AG09309 (cell line): ENCODE data around the gene SIAH3.

ENCODE experiments used
- DNase-seq: peaks from one replicate; pipeline ENCODE4 v3.0.0-alpha.2; 2010; ENCODE audit warnings: low read depth
- H3K4me3 ChIP-seq: 2 replicates; pipeline ENCODE4 v1.5.1; 2011; ENCODE audit warnings: mild to moderate bottlenecking, low read depth, low read length, moderate library complexity; ENCODE audit not compliant: control insufficient read depth
- TF ChIP-seq, protein P1 (sequence below): IDR thresholded peaks from 2 replicates; pipeline ENCODE4 v1.5.1; 2011; ENCODE audit warnings: mild to moderate bottlenecking, low read depth, low read length, inconsistent platforms; ENCODE audit not compliant: insufficient read depth, control insufficient read depth; ENCODE audit errors: missing control alignments

Gene SIAH3

DNA sequence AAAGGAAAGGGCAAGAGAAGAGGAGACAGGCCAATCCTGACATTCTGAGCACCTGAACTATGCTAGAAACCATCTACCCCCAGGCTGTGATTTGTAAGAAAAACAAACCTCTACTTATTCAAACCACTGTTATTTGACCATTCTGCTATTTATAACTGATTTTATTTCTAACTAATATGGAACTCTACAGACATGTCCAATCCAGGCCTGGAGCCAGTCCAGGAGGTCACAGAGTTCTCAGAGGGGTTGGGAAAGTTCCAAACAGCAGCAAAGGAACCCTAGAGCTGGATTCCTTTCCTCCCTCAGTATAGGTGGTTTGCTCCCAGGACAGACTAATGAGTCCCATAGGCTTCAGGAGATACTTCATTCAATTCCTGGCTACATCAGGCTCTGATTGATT is 24.2 kb downstream of the SIAH3 start:
- no peak for DNase-seq
- TF ChIP-seq, protein P1, sequence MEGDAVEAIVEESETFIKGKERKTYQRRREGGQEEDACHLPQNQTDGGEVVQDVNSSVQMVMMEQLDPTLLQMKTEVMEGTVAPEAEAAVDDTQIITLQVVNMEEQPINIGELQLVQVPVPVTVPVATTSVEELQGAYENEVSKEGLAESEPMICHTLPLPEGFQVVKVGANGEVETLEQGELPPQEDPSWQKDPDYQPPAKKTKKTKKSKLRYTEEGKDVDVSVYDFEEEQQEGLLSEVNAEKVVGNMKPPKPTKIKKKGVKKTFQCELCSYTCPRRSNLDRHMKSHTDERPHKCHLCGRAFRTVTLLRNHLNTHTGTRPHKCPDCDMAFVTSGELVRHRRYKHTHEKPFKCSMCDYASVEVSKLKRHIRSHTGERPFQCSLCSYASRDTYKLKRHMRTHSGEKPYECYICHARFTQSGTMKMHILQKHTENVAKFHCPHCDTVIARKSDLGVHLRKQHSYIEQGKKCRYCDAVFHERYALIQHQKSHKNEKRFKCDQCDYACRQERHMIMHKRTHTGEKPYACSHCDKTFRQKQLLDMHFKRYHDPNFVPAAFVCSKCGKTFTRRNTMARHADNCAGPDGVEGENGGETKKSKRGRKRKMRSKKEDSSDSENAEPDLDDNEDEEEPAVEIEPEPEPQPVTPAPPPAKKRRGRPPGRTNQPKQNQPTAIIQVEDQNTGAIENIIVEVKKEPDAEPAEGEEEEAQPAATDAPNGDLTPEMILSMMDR: no peak
- no peak overlapping the region for H3K4me3 ChIP-seq

- no peak for DNase-seq
- H3K4me3 ChIP-seq: no peak overlapping the region
- TF ChIP-seq, protein P1: no peak
Observed at GRCh38 chr13:45826731-45827130, 24.8 kb downstream of the SIAH3 start.

GRCh38 chr13:45825387-45825650 is 26.2 kb downstream of the SIAH3 start:
- TF ChIP-seq, protein P1: no peak
- no peak for DNase-seq
- H3K4me3 ChIP-seq: no peak overlapping the region

GRCh38 chr13:45823583-45823982 is 28.0 kb downstream of the SIAH3 start:
- DNase-seq: no peak
- H3K4me3 ChIP-seq: no peak overlapping the region
- TF ChIP-seq, protein P1: no peak

DNA sequence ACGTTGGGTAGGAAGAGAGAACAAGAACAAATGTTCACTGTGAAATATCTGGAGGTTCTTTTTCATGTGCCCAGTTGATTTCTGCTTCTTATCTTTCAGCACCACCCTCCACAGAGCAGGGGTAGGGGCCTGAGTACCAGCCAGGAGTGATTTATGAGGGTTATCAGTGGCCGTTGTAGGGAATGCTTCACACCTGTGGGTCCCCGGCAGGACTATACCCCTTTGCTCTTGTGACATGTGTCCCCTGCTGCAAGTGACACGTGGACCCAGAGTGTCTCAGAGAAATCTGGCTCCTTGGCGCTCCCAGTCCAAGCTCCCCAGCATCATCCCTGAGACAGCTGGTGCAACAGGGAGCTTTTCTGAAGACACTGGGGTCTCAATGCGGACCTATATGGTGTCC is 29.7 kb downstream of the SIAH3 start:
- DNase-seq: no peak
- no peak overlapping the region for H3K4me3 ChIP-seq
- TF ChIP-seq, protein P1: no peak

DNA sequence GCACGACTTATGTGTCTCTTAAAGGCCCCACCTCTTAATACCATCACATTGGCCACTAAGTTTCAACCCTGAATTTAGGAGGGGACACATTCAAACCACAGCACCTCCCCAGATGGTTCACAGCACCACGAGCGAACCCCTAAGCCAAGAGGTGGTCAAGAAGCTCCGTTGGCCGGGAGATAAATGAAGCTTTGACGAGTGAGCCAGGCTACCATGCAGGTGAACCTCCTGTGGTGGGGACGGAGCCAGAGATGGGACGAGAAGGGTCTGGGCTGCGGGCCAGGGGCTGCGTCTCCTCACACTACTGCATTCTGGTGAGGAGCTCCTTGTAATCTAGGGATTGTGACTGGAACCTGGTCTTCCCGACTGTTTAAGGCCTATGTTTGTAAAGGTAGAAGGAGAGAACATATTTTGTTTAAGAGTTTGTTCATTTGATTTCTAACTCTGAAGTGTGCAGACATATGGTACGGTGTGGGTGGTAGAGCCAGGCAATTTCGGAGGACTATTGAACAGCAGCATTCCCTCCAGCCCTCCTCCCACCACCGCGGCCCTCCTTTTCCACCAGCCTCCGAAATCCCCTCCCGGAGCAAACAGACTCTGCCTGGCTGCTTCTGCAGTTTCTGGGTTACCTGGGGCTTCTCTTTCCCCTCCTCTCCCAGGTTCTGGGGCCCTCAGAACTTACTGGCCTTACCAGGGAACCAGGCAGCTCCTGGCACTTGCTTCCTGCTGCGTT is 31.3 kb downstream of the SIAH3 start:
- no peak overlapping the region for H3K4me3 ChIP-seq
- no peak for DNase-seq
- TF ChIP-seq, protein P1: no peak

GRCh38 chr13:45817833-45818232 is 33.7 kb downstream of the SIAH3 start:
- H3K4me3 ChIP-seq: no peak overlapping the region
- no peak for DNase-seq
- TF ChIP-seq, protein P1: no peak
